Measurements from ENCODE around the gene ACTL10. TPM values are rescaled to one million over a fixed set of nuclear protein-coding genes. Genes with fewer than 3 reads are reported as not detected.

ACTL10 gene
- total RNA-seq, 1 donor from 2014 or later = 2.8 TPM

GRCh38 chr20:33704197-33704924 lies 37.6 kb downstream of the ACTL10 start:
- DNase-seq (no peak), ATAC-seq (ENCODE audit: low read depth) (no peak)
- ChIA-PET CTCF (no interaction called here), POLR2A (interaction anchor here (0.5 kb wide), 1 partner anchor 52 kb away, joined by 3 read pairs; no protein-coding TSS in a partner anchor)
- Mint-ChIP-seq H3K9me3 (no peaks in the 10 kb centered on the region), H3K27ac (no peak overlapping the region), H3K4me1 (peaks cover 1% of the 10 kb centered on the region), H3K36me3 (ENCODE audit: low read depth) (peaks cover 12% of the 10 kb centered on the region), H3K4me3 (no peak overlapping the region), H3K27me3 (no peaks in the 10 kb centered on the region)
- intact Hi-C loops (cut with micrococcal nuclease) = no loop called here
- TF ChIP-seq CTCF (IDR thresholded peaks at IDR 0.05) = no peak

- intact Hi-C loops (cut with micrococcal nuclease) = no loop called here
- ChIA-PET CTCF (no interaction called here), POLR2A (interaction anchor here (0.7 kb wide), 1 partner anchor 354 kb away, joined by 4 read pairs; no protein-coding TSS in a partner anchor)
- Mint-ChIP-seq H3K27me3 (no peaks in the 10 kb centered on the region), H3K4me1 (peaks cover 2% of the 10 kb centered on the region), H3K4me3 (no peak overlapping the region), H3K27ac (no peak overlapping the region), H3K36me3 (ENCODE audit: low read depth) (peaks cover 30% of the 10 kb centered on the region), H3K9me3 (no peaks in the 10 kb centered on the region)
- TF ChIP-seq CTCF (IDR thresholded peaks at IDR 0.05) = no peak
- DNase-seq = no peak
- ATAC-seq (ENCODE audit: low read depth) = no peak
These were observed 40.9 kb downstream of the ACTL10 start for GRCh38 chr20:33707668-33708067.

GRCh38 chr20:33709398-33709797 lies 42.7 kb downstream of the ACTL10 start:
- Mint-ChIP-seq H3K27me3 (no peaks in the 10 kb centered on the region), H3K36me3 (ENCODE audit: low read depth) (peaks cover 42% of the 10 kb centered on the region), H3K9me3 (no peaks in the 10 kb centered on the region), H3K4me1 (peaks cover 2% of the 10 kb centered on the region), H3K27ac (no peak overlapping the region), H3K4me3 (no peak overlapping the region)
- DNase-seq (no peak), ATAC-seq (ENCODE audit: low read depth) (no peak)
- intact Hi-C loops (cut with micrococcal nuclease) = no loop called here
- no peak for TF ChIP-seq CTCF (IDR thresholded peaks at IDR 0.05)
- ChIA-PET POLR2A (no interaction called here), CTCF (no interaction called here)

- intact Hi-C loops (cut with micrococcal nuclease) = no loop called here
- no peak overlapping the region for H3K27ac Mint-ChIP-seq
- no peaks in the 10 kb centered on the region for H3K9me3 Mint-ChIP-seq
- CTCF ChIA-PET = no interaction called here
- no peaks in the 10 kb centered on the region for H3K27me3 Mint-ChIP-seq
- ATAC-seq (ENCODE audit: low read depth) = no peak
- peaks cover 2% of the 10 kb centered on the region for H3K4me1 Mint-ChIP-seq
- POLR2A ChIA-PET = no interaction called here
- H3K36me3 Mint-ChIP-seq (ENCODE audit: low read depth) = peaks cover 45% of the 10 kb centered on the region
- no peak for TF ChIP-seq CTCF (IDR thresholded peaks at IDR 0.05)
- no peak for DNase-seq
- no peak overlapping the region for H3K4me3 Mint-ChIP-seq
These were observed 43.3 kb downstream of the ACTL10 start for GRCh38 chr20:33709905-33710541.

- CTCF ChIA-PET = no interaction called here
These were observed 44.1 kb downstream of the ACTL10 start for GRCh38 chr20:33710681-33711445.

More at GRCh38 chr20:33710681-33711445, 44.1 kb downstream of the ACTL10 start:
- Mint-ChIP-seq H3K9me3 (no peaks in the 10 kb centered on the region), H3K4me1 (peaks cover 2% of the 10 kb centered on the region), H3K4me3 (no peak overlapping the region), H3K27ac (no peak overlapping the region), H3K27me3 (no peaks in the 10 kb centered on the region), H3K36me3 (ENCODE audit: low read depth) (peaks cover 43% of the 10 kb centered on the region)
- POLR2A ChIA-PET = no interaction called here
- no peak for ATAC-seq (ENCODE audit: low read depth)
- no peak for DNase-seq
- intact Hi-C loops (cut with micrococcal nuclease) = no loop called here
- no peak for TF ChIP-seq CTCF (IDR thresholded peaks at IDR 0.05)
